K562 (cell line): ENCODE data around the gene PALLD. TPM values are rescaled to one million over a fixed set of nuclear protein-coding genes. Genes with fewer than 3 reads are reported as not detected.

Experiments used
- ARID1B ChIP-seq: fragments of 450-650 bp; IDR thresholded peaks from 2 replicates; pipeline ENCODE4 v1.6.1; 2016; ENCODE audit warnings: antibody characterized with exemption, mild to moderate bottlenecking, inconsistent platforms
- CBFA2T2 ChIP-seq: fragments of 450-650 bp; conservative IDR thresholded peaks from 2 replicates; pipeline ENCODE4 v1.6.1; 2017; ENCODE audit warnings: mild to moderate bottlenecking
- MCM5 ChIP-seq: fragments of 450-650 bp; IDR thresholded peaks from 2 replicates; pipeline ENCODE4 v1.6.1; 2016; ENCODE audit warnings: low read depth
- PHF20 ChIP-seq: fragments of 450-650 bp; IDR thresholded peaks from 2 replicates; pipeline ENCODE4 v1.6.1; 2018; ENCODE audit not compliant: partially characterized antibody
- ZNF609 ChIP-seq: sonication (generic); formaldehyde crosslinking; IDR thresholded peaks from 2 replicates; pipeline ENCODE4 v1.8.1; 2023; ENCODE audit warnings: missing genetic modification reagents, mild to moderate bottlenecking, borderline replicate concordance
- ZNF830 ChIP-seq: fragments of 250-450 bp; sonication (Bioruptor Pico); IDR thresholded peaks from 2 replicates; pipeline ENCODE4 v1.5.0; 2021; ENCODE audit warnings: mild to moderate bottlenecking
- polyA plus RNA-seq, 8 experiments: library from polyadenylated mRNA; depleted of rRNA in 4 of 8; stranded (reverse) in 5 of 8; unstranded in 3 of 8; fragments of >200 nt; fragmentation: Nextera tagmentation in 2 of 8; fragmentation: Illumina TruSeq in 1 of 8; extraction: Ambion mirVana in 2 of 8; extraction: Trizol in 1 of 8; gene quantifications; 2 replicates each; pipeline versions ENCODE4 v1.2.1 to v1.2.3, GENCODE V29; 2011 to 2014; ENCODE audit warnings: inconsistent platforms in 1 of 8, missing spikeins in 1 of 8
- total RNA-seq, 7 experiments: library from RNA; depleted of rRNA in 6 of 7; stranded (reverse); fragments of >200 nt in 6 of 7; fragmentation: Illumina TruSeq in 2 of 7; extraction: Trizol in 2 of 7; gene quantifications; 2 replicates each; pipeline versions ENCODE4 v1.2.1 to v1.2.3, GENCODE V29; 2011 to 2021; ENCODE audit warnings: low replicate concordance in 1 of 7
- TF ChIP-seq, protein P1 (sequence below): sonication (generic); formaldehyde crosslinking; IDR thresholded peaks from 2 replicates; pipeline ENCODE4 v1.8.1; 2023; ENCODE audit warnings: mild to moderate bottlenecking, missing genetic modification reagents

The PALLD gene
- total and polyA plus RNA-seq, 9 of the 15 experiments (the other 6 are each of a cell fraction or from before 2014, with no cell fraction given), result 0.01 to 0.35 (median 0.06) TPM; not detected in 3

- TF ChIP-seq ZNF609 (CRISPR knock-in tag) (no peak), ARID1B (no peak), PHF20 (no peak), CBFA2T2 (no peak), MCM5 (no peak), ZNF830 (CRISPR knock-in tag) (no peak)
- TF ChIP-seq, protein P1, sequence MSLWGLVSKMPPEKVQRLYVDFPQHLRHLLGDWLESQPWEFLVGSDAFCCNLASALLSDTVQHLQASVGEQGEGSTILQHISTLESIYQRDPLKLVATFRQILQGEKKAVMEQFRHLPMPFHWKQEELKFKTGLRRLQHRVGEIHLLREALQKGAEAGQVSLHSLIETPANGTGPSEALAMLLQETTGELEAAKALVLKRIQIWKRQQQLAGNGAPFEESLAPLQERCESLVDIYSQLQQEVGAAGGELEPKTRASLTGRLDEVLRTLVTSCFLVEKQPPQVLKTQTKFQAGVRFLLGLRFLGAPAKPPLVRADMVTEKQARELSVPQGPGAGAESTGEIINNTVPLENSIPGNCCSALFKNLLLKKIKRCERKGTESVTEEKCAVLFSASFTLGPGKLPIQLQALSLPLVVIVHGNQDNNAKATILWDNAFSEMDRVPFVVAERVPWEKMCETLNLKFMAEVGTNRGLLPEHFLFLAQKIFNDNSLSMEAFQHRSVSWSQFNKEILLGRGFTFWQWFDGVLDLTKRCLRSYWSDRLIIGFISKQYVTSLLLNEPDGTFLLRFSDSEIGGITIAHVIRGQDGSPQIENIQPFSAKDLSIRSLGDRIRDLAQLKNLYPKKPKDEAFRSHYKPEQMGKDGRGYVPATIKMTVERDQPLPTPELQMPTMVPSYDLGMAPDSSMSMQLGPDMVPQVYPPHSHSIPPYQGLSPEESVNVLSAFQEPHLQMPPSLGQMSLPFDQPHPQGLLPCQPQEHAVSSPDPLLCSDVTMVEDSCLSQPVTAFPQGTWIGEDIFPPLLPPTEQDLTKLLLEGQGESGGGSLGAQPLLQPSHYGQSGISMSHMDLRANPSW (CRISPR knock-in tag), result no peak
These were observed 240.3 kb downstream of the PALLD start (continued) for GRCh38 chr4:168736860-168737805.
